GM19238 (cell line): ENCODE results near the gene ATMIN.

ENCODE experiments used
- DNase-seq: peaks from one replicate; pipeline ENCODE4 v3.0.0; 2011; ENCODE audit warnings: low spot score; ENCODE audit not compliant: insufficient read length

Gene ATMIN

DNA sequence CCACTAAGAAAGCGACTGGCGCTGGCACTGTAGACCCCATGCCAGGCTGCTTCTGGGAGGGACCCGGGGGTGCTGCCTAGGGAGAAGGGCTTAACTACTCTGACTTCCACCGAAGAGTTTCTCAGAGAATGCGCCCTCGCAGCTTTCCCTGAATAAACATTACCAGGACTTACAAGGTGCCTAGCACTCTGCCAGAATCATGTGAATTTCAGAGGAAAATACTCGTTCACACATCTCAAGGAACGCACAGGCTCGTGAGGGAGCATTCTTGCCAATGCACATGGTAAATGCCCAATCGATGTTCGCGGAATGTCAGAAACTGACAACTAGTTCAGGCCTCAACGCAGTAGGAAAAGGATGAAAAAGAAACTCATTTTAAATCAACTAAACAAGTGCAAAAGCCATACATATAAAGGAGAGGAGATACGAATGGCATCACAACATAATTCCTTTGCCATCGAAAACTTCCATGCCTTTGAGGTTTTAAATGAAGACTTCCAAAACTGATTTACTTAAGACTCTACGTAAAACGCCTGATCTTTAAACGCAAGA, 30.0 kb upstream of the ATMIN start:
- DNase-seq, result no peak

DNA sequence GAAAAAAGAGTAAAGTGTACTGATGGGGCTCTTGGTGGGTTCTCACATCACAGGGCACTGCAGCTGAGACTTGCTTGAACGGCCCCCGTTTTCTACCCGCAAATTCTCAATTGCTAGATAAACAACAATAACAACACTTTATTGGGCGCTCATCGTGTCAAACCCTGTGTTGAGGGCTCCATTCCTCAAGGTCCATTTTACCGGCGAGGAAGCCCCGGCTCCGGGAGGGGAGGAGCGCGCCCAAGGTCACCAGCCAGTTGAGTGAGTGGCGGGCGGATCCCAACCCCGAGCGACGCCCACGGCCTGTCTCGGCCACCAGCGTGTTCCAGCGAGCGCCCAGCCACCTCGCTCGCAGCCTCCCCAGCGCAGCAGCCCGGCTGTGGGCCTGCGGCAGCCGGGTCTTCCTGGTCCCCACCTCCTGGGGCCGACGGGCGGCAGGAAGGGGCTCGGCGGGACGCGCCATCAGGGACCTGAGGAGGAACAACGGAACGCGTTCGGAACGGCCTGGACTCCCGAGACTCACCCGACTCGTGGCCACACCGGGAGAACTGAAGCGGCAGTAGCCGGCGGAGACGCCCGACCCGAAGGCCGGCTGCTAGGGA, 29.3 kb upstream of the ATMIN start:
- no peak for DNase-seq

DNA sequence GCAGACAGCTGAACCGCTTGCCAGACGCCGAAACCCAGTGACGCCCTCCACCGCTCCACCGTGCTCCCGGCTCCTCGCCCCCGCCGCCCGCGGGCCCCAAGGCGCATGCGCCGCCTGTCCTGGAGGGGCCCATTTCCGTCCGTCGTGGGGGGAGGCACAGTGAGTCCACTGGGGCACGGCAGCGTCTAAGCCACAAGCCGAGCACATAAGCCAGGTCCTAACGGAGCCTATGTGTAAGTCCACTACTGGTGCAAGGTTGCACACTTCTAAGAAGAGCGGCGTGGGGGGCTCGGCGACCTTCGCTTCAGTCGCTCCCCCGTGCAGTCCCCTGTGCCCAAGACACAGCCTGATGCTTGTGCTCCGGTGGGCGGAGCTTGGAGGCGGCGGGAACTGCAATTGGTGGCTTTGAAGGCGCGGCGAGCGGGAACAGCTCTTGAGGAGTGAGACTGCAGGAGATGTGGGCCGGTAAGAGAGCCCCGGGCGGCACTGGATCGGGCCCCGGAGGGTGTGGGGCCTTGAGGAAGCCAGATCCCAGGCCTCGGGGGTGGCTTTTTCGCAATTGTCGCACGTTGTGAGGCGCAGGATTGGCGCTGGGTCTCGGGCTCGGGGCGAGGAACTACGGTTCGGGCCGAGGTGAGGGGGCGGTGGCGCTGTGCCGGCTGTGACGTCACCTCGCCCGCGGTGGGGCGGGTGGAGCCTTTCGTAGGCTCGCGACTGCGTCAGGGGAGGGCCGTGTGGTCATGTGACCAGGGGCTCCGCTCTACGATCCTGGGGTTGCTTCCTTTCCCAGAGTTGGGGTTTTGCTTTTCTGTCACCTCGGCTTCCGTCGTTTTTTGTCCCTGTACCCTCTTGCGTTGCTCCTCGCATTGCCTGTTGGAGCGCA, 28.6 kb upstream of the ATMIN start, which contains the start of the genes CENPN and CMC2:
Gene CENPN (plus strand): TSS at position 402 of the 883 bp plus-strand sequence. CDS start 4,726 bp downstream, outside the sequence.
Gene CMC2 (minus strand): TSS at position 73 of the 883 bp plus-strand sequence. CDS start 9,491 bp downstream, outside the sequence.
- DNase-seq, result peak; percentile 79

DNA sequence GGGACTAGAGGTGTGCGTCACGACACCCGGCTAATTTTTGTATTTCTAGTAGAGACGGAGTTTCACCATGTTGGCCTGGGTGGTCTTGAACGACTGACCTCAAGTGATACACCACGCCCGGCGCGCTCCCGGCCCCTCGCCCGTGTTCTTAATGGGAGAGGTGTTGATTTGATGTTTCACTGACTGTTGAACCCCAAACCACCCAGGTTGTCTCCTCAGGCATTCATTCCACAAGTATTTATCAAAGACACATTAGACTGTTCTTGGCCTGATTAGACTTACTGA, 27.2 kb upstream of the ATMIN start:
- no peak for DNase-seq

DNA sequence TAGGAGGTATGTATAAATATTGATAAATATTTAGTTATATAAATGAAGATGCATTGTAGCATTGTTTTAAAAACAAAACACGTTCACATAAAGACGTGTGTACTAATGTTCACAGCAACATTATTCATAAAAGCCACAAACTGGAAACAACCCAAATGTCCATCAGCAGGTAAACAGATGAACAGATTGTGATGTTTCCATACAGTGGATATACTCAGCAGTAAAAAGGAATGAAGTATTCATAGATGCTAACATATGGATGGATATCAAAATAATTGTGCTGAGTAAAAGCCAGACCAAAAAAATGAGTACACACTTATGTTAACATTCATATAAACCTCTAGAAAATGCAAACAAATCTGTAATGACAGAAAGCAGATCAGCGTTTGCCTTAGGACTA, 22.7 kb upstream of the ATMIN start:
- no peak for DNase-seq

DNA sequence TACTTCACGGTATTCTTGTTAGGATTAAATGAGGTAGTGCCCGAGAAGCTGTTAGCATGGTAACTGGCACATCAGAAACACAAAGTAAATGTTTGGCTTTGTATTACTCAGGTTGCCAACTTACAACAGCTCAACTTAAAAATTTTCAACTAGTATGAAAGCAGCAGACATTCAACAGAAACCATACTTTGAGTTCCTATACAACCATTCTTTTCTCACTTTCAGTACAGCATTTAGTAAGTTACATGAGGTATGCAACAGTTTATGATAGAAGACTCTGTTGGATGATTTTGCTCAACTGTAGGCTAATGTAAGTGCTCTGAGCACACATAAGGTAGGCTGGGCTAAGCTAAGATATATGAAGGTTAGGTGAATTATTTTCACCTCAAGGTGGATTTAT, 21.0 kb upstream of the ATMIN start:
- DNase-seq, result no peak

DNA sequence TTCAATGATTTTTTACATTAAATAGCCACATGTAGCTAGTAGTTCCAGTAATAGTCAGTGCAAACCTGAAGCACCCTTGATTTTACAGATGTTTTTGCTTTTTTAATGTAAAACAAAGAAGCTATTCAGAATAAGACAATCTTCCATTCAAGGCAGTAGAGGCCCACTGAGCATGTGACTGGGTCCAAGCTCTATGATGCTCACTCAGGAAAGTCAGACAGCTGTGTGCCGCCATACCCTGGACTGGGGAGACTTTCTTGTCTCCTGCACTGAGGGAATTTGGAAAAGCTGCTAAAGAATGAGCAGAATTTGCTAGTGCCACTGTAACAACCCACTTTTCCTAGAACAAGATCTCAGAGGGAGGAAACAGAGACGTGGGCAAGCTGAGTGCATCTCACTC, 17.1 kb upstream of the ATMIN start:
- no peak for DNase-seq

DNA sequence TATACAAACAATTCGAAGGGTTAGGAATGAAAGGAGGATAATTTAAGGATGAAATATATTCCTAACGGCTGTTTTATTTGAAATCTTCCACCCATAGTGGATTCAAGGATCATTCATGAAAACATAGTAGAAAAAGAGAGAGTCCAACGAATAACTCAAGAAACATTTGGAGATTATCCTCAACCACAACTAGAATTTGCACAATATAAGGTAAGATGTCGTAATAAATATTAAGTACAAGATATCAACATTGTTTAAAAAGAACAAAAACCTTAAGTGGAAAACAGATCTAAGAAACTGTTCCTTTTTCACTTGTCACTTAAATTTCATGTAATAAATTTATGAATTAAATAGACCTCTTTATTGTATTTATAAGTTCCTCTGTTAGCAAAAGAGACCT, 9.2 kb upstream of the ATMIN start:
- DNase-seq, result no peak

DNA sequence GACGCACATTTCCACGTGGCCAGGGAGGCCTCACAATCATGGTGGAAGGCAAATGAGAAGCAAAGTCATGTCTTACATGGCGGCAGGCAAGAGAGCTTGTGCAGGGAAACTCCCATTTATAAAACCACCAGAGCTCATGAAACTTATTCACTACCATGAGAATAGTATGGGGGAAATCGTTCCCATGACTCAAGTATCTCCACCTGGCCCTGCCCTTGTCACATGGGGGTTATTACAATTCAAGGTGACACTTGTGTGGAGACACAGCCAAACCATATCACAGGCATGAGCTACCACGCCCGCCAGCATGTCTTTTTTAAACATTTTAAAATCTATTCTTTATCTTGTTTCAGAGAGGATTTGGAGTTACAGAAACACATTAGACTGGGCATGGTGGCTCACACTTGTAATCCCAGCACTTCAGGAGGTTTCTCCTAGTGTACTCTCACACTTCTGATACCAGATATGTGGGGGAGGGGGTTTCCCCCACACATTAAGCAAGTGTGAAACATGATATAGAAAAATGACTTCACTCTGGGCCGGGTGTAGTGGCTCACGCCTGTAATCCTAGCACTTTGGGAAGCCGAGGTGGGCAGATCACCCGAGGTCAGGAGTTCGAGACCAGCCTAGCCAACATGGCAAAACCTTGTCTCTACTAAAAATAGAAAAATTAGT, 5.6 kb upstream of the ATMIN start:
- no peak for DNase-seq

DNA sequence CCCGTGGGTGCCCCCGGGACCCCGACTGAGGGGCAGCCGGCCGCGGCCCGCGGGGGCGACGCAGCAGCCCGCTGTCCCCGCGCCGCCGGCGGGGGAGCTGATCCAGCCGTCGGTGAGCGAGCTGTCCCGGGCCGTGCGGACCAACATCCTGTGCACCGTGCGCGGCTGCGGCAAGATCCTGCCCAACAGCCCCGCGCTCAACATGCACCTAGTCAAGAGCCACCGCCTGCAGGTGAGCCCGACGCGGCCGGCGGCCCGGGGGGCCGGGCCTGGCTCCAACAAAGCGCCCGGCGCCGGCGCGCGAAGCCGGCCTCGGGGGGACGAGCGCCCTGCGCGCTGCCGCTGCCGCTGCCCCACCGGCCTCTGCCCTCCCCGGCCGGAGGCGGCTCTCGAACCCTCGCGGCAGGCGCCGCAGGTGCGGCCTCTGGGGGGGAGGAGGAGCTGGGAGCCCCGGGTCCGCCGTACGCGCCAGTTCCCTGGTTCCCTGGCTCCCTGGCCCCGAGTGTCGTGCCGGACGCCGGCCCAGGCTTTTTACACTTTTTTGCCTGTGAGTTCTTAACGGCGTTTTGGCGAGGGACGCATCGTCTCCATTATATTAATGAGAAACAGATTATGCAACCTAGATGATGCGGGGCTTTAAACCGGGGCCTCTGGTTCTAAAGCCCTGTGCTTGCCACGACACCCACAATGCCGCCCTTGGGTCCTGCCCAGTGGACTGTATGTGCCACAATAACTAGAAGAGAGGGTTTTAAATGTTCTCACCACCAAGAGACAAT, 521 bp downstream of the ATMIN start:
- DNase-seq, result peak; percentile 46

DNA sequence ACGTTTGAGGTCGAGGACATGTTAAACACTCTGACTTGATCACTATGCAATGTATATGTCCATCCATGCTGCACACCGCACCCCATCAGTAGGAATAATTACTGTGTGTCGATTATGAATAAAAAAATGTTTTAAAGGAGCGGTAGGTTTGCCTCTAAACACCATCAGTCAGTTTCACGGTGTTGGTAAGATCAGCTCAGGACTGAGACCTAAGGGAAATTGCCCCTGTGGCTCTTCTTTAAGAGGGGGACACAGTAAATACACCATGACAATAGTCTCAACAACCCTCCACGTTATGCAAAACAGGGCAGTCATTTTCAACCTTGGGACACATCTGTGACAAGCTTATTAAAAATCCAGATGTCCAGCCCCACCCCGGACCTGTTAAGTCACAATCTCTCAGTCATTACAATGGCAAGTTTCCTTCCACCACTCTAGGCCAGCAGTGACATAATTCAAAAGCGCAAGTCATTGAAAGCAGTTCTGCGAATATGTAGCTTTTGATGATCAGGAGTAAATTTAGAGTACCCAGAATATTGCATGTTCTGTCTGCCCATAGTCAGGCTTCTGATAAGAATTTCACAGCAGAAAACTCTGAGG, 1.2 kb downstream of the ATMIN start:
- DNase-seq, result no peak

DNA sequence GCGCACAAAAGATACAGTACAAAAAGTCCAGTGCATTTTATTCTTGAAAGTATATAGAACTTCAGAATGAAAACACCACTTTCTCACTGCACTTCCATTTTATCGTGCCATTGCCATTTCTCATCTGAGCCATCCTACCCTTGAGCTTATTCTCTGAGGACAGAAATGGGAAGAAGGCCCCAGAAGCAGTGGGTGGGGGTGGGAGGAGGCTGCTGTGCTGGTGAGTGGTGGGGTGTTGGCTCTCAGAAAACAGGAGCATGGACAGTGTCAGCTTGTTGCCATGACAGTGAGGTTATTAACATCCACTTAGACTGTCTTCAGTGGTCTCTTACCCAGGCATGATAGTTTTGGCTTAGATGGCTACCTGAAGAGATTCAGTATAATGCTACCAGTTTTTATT, 4.5 kb downstream of the ATMIN start:
- no peak for DNase-seq

DNA sequence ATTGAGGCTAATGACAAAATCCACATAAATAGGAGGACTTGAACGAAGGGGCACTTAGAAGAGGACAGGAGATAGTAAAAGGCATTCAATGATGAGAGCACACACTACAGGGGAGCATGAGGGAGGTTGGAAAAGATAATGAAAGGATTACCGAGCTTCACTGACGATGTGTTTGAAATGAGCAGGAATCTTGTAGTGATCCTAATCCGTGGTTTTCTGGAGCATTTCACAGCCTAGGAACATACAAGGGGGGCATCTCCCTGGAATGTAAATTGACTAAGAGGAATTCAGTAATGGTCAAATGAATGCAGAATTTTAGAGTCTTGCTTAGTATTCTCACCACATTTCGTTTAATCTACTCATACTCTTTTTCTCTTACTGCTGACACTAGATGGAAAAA, 5.2 kb downstream of the ATMIN start:
- no peak for DNase-seq

DNA sequence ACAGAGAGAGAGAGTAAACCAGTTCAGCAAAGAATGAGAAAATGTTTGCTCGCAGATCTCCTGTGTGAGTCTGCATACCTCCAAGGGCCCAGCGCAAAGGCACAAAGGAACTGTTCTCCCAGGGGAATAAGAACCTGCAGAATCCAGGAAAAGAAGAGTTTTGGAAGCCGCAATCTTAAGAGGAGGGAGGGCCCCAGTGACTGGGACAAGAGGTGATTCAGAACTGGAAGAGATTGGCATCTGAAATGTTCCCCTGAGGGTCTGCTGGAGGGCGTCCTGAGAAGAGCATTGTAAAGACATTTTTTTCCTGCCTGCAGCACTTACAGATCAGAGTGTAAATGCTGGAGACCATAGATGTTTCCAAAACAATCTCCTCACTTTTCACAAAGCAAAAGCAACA, 6.1 kb downstream of the ATMIN start:
- DNase-seq, result no peak

DNA sequence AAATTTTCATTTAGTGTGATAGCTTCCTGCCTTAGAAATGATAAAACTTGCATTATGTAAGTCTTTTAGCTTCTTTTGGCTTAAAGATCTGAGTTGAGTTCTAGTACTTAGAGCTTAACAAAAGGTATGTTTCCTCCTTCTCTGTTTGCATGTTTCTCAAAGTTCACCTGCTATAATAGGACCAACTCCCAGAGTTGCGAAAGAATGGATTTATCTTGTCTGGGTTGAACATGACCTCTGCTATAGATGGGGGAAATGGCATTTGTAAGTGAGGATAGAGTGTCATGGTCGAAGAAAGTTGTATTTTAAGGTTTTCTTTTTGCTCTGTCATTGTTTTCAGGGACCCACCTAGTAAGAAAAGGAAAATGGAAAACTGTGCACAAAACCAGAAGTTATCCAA, 7.2 kb downstream of the ATMIN start:
- no peak for DNase-seq

DNA sequence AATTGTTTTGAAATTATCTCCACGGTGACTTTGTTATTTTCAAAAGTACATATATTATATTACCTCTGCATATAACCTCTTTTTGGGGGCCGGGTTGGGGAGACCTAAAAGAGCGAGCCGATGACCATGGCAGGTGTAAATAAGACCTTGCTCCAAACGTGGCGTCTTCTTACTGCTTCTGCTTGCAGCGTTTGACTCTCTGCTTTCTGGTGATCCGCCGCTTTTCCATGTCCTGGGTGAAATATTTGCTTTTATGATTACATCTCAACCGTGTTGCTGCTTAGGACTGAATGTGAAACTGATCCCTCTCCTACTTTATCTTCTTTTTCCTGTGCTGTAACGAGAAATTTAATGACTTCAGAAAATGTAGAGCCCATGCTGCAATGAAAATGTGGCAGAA, 18.1 kb downstream of the ATMIN start:
- DNase-seq, result no peak

DNA sequence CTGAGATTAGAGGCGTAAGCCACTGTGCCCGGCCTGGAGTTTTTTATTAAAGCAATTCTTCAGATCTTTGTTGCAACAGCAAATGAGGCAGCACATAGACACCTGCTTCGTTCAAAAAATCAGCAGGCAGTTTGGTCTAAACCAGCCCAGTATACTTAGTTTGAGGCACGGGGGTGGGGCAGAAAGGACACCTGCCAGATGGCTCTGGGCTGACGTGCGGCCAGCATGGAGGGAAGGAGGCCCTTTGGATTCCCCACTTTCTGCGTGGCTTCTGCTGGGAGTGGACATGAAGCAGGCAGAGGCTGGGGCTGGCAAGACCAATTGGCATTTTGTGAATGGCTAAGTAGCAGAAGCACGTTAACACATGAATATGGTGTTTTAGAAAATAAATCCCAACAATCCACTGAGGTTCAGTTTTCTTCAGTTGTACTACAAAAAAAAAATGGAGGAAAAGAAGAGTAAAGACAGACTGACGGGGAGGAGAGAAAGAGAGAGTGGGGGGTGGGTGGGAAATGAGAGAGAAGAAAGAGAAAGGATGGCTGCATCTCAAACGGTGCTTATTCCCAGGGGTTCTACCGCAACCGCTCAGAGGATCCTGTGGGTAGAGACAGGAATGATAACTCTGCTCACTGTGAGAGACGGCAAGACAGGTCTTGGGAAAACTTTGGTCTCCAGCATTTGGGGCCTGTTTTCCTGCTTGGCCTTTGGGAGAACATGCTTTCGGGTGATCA, 25.1 kb downstream of the ATMIN start:
- no peak for DNase-seq

DNA sequence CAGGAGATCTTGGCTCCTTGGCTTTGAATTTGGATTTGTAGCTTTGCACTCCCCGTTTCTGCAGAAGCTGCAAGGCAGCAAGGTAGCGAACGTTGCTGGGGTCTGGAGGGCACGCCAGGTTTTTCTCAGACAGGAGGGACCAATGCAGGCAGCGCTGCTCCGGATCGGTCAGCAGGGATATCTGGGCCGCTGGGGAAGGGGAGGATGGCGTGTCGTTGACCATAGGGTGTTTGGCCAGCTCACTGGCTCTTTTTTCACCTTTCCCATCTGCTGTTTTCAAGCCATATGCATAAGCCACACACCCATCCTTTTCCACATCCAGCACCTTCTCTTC, 25.6 kb downstream of the ATMIN start:
- no peak for DNase-seq

DNA sequence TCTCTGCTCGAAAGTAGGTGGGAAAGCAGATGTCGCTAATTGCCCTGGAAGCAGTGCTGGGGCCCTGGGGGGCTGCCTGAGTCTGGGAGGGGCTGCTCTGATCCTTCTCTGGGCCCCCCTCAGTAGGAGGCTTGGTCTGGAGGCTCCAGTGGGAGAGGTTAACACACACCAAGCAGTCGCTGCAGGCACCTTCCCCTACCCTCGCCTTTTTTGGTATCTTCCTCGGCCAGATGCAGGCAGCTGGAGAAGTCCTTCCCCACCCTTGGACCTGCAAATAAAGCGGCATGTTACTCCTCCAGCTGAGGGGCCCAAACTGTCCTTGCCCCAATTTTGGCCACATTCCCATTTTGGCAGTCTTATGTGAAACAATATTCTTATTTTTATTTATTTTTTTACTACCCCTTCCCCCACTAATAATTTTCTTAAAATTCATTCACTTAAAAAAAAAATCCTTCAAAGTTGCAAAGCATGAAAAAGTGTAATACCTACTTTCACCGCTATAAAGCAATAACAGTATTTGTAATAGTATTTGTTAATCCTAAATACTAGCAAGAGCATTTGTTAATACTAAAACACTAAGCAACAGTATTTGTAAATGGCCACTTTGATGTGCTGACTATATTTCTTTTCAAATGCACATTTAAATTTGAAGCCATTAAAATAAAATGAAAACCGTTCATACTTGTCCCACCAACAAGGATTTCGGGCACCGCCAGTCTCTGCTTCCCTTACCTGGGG, 26.4 kb downstream of the ATMIN start:
- DNase-seq, result no peak

DNA sequence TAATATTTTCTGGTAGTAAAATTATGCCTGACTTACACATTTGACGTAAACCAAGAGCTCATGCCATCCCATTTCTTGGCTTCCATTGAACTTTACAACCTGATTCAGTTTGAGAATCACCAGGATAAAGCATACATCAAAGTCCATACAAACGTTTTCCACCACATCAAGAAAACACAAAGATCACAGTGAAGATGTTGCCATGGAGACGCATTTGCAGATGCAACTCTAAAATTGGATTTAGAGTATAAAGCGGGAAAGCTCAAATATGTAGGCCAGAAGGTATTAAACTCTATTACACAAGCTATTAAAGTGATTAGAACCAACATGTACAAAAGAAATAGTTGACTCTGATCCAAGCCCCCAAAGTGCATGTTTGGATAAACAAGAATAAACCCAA, 31.0 kb downstream of the ATMIN start:
- no peak for DNase-seq
